Measurements from ENCODE around the gene FBXO48.
"Not testable (repeated sequence)": the region's sequence is repeated elsewhere in the genome, so short reads cannot be mapped to it uniquely, and the experiment has no call there.

FBXO48 gene

DNA sequence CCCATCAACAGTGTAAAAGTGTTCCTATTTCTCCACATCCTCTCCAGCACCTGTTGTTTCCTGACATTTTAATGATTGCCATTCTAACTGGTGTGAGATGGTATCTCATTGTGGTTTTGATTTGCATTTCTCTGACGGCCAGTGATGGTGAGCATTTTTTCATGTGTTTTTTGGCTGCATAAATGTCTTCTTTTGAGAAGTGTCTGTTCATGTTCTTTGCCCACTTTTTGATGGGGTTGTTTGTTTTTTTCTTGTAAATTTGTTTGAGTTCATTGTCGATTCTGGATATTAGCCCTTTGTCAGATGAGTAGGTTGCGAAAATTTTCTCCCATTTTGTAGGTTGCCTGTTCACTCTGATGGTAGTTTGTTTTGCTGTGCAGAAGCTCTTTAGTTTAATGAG lies 20.7 kb downstream of the FBXO48 start:
- in situ Hi-C loops (cut with HindIII; ENCODE audit: low pct_ligation_motif_present, low pct_unique_long_range_greater_than_20kb, low sequenced_read_pairs); DNase-seq: not testable (repeated sequence)

- in situ Hi-C loops (cut with HindIII; ENCODE audit: low pct_ligation_motif_present, low pct_unique_long_range_greater_than_20kb, low sequenced_read_pairs): no loop called here
- DNase-seq: no peak
Measured at GRCh38 chr2:68441994-68442322, 25.1 kb downstream of the FBXO48 start.

- in situ Hi-C loops (cut with HindIII; ENCODE audit: low pct_ligation_motif_present, low pct_unique_long_range_greater_than_20kb, low sequenced_read_pairs): no loop called here
- peak; percentile 87 for DNase-seq
Measured at GRCh38 chr2:68441179-68441993, 25.7 kb downstream of the FBXO48 start.

- DNase-seq: no peak
- in situ Hi-C loops (cut with HindIII; ENCODE audit: low pct_ligation_motif_present, low pct_unique_long_range_greater_than_20kb, low sequenced_read_pairs): no loop called here
Measured at GRCh38 chr2:68438455-68439303, 28.4 kb downstream of the FBXO48 start.

- in situ Hi-C loops (cut with HindIII; ENCODE audit: low pct_ligation_motif_present, low pct_unique_long_range_greater_than_20kb, low sequenced_read_pairs): no loop called here
- no peak for DNase-seq
Measured at GRCh38 chr2:68436270-68436669, 30.8 kb downstream of the FBXO48 start.

DNA sequence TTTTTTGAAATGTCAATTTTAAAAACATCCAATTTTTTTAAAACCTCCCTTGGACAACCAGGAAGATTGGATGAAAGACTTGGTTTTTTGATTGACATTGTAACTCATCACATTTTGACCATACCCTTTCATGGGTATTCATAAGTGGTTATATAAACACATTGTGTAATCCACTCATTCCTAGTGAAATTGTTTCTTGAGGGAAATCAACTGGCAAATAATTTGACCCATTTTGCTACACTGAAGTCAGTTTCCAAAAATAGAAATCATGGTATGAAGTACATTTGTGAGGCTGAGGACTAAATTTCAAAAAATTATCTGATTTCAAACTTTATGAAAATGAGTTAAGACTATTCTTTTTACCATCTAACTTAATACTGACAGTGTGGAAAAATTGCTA lies 31.5 kb downstream of the FBXO48 start:
- in situ Hi-C loops (cut with HindIII; ENCODE audit: low pct_ligation_motif_present, low pct_unique_long_range_greater_than_20kb, low sequenced_read_pairs): no loop called here
- no peak for DNase-seq

DNA sequence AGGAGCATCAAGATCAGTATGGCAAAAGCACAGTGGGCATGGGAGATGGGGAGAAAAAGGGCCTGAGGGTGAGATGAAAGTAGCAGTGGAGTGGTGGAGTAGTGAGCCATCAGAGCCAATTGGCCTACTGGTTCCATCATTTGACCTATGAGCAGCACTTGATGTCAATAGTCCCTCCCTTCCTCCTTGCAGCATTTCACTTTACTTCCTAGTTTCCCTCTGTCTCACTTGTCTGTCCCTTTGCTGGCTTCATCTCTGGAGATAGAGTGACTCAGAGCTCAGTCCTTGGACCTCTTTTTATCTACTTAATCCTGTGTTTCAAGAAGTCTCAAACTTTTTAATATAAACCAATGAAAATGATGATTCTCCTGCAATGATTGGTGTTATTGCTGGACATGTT lies 32.1 kb downstream of the FBXO48 start:
- in situ Hi-C loops (cut with HindIII; ENCODE audit: low pct_ligation_motif_present, low pct_unique_long_range_greater_than_20kb, low sequenced_read_pairs): no loop called here
- no peak for DNase-seq

GRCh38 chr2:68432696-68433658 lies 34.1 kb downstream of the FBXO48 start:
- no peak for DNase-seq
- in situ Hi-C loops (cut with HindIII; ENCODE audit: low pct_ligation_motif_present, low pct_unique_long_range_greater_than_20kb, low sequenced_read_pairs): no loop called here

- DNase-seq: no peak
- in situ Hi-C loops (cut with HindIII; ENCODE audit: low pct_ligation_motif_present, low pct_unique_long_range_greater_than_20kb, low sequenced_read_pairs): no loop called here
Measured at GRCh38 chr2:68431316-68431972, 35.6 kb downstream of the FBXO48 start.

- in situ Hi-C loops (cut with HindIII; ENCODE audit: low pct_ligation_motif_present, low pct_unique_long_range_greater_than_20kb, low sequenced_read_pairs): no loop called here
- no peak for DNase-seq
Measured at GRCh38 chr2:68429311-68429826, 37.7 kb downstream of the FBXO48 start.

DNA sequence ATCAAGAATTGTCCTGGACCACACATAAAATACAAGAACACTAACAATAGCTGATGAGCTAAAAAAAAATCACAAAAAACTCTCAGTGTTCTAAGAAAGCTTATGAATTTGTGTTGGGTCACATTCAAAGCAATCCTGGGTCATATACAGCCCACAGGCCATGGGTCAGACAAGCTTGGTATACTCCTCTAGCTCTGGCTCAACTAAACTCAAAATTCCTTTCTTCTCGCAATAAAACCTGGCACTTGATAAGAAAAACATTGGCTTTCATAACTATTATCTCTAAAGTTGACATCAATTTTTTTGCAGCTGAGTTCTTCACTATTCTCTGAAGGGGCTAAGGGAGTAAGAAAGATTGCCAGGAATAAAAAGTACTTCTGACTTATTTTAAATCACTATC lies 38.3 kb downstream of the FBXO48 start:
- in situ Hi-C loops (cut with HindIII; ENCODE audit: low pct_ligation_motif_present, low pct_unique_long_range_greater_than_20kb, low sequenced_read_pairs): no loop called here
- DNase-seq: no peak

DNA sequence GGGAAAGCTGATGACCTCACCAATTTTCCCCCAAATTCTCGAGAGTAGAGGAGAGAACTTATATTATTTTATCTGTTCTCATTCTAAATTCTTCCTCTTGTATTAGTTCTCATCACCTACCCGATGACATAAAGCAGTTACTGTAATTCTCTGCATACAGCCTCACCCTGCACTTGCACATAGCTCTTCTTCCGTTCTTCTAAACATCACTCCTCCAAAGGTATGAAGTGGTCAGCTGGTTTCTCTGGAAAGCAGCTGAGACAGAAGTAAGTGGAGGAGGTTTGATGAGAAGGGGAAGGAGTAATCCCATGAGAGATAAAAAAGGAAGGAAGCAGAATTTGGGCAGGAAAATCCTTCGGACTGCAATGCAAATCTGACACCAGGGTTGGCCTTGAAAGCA lies 39.0 kb downstream of the FBXO48 start:
- no peak for DNase-seq
- in situ Hi-C loops (cut with HindIII; ENCODE audit: low pct_ligation_motif_present, low pct_unique_long_range_greater_than_20kb, low sequenced_read_pairs): no loop called here

DNA sequence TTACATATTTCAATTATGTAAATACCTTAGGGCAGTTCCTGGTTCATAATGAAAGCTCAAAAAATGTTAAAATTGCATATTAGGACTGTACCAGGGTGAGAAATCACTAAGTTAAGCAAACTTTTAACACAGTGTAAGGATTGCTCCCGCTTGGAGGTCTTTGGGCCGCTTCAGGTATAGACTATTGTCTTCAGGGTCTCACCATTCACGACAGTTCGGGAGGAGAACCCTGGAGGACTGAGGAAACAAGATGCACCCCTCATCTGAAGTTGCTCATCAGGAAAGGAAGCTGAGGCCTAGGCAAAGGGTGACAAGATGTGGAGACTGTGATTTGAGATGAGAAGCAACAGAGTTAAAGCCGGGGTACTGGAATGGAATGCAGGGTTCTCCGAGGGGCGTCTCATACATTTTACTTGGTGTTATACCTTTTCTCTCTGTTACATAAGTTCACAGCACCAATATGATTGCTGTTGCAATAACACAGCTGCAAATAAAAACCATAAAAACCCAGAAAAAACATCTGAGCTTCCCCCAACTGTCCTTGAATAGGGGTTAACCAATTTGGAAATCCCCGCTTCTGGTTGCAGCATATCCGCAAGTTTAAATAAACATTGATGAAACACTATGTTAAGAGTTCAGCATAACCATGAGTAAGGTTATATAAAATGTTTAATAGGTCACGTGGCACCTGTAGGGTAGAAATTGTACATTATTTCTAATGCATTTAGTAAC lies 40.1 kb downstream of the FBXO48 start:
- no peak for DNase-seq
- in situ Hi-C loops (cut with HindIII; ENCODE audit: low pct_ligation_motif_present, low pct_unique_long_range_greater_than_20kb, low sequenced_read_pairs): no loop called here

- DNase-seq: no peak
- in situ Hi-C loops (cut with HindIII; ENCODE audit: low pct_ligation_motif_present, low pct_unique_long_range_greater_than_20kb, low sequenced_read_pairs): no loop called here
Measured at GRCh38 chr2:68426446-68426845, 40.6 kb downstream of the FBXO48 start.

- DNase-seq: no peak
Measured at GRCh38 chr2:68425503-68425902, 41.6 kb downstream of the FBXO48 start.

GRCh38 chr2:68423966-68424650 lies 43.0 kb downstream of the FBXO48 start:
- in situ Hi-C loops (cut with HindIII; ENCODE audit: low pct_ligation_motif_present, low pct_unique_long_range_greater_than_20kb, low sequenced_read_pairs): no loop called here
- DNase-seq: no peak

More at GRCh38 chr2:68425503-68425902, 41.6 kb downstream of the FBXO48 start:
- in situ Hi-C loops (cut with HindIII; ENCODE audit: low pct_ligation_motif_present, low pct_unique_long_range_greater_than_20kb, low sequenced_read_pairs): no loop called here

All from ACHN (cell line).